Smooth muscle cell (in vitro differentiated cells): ENCODE data around the gene SOD2. TPM values are rescaled to one million over a fixed set of nuclear protein-coding genes. Genes with fewer than 3 reads are reported as not detected.

Experiments used
- DNase-seq: peaks from one replicate; lab custom pipeline; 2025; ENCODE audit not compliant: unreplicated experiment; lab: John Stamatoyannopoulos, UW
- H2AFZ ChIP-seq: fragments of 200-600 bp; sonication (generic); 2 replicates; pipeline ENCODE4 v1.6.0; 2016; ENCODE audit warnings: antibody characterized with exemption, low read depth, mild to moderate bottlenecking
- H3F3A ChIP-seq: fragments of 200-600 bp; sonication (generic); 2 replicates; pipeline ENCODE4 v1.6.0; 2017; ENCODE audit warnings: antibody characterized with exemption, low read depth
- H3K27ac ChIP-seq: fragments of 200-600 bp; sonication (generic); 2 replicates; pipeline ENCODE4 v1.5.1; 2016; ENCODE audit warnings: low read depth, mild to moderate bottlenecking
- H3K27me3 ChIP-seq: fragments of 200-600 bp; sonication (generic); 2 replicates; pipeline ENCODE4 v1.6.1; 2016; ENCODE audit warnings: low read depth, mild to moderate bottlenecking
- H3K36me3 ChIP-seq: fragments of 200-600 bp; sonication (generic); 2 replicates; pipeline ENCODE4 v1.5.1; 2016; ENCODE audit warnings: low read depth
- H3K4me1 ChIP-seq: fragments of 200-600 bp; sonication (generic); 2 replicates; pipeline ENCODE4 v1.5.1; 2016; ENCODE audit warnings: low read depth
- H3K4me2 ChIP-seq: fragments of 200-600 bp; sonication (generic); 2 replicates; pipeline ENCODE4 v1.6.0; 2016; ENCODE audit warnings: mild to moderate bottlenecking
- H3K4me3 ChIP-seq: fragments of 200-600 bp; sonication (generic); 2 replicates; pipeline ENCODE4 v1.5.1; 2016; ENCODE audit warnings: mild to moderate bottlenecking
- H3K79me2 ChIP-seq: fragments of 200-600 bp; sonication (generic); 2 replicates; pipeline ENCODE4 v1.6.0; 2016; ENCODE audit warnings: low read depth, mild to moderate bottlenecking
- H3K9ac ChIP-seq: fragments of 200-600 bp; sonication (generic); 2 replicates; pipeline ENCODE4 v1.6.0; 2016; ENCODE audit warnings: low read depth
- H3K9me3 ChIP-seq: fragments of 200-600 bp; sonication (generic); replicated peaks from 2 replicates; pipeline ENCODE4 v1.5.1; 2016; ENCODE audit warnings: low read depth
- H4K20me1 ChIP-seq: fragments of 200-600 bp; sonication (generic); 2 replicates; pipeline ENCODE4 v1.6.0; 2016; ENCODE audit warnings: low read depth
- WGBS: methylation state at CpG from one replicate; pipeline ENCODE4 v1.1.7; 2016; ENCODE audit warnings: low lambda C conversion rate; 5-methylcytosine and 5-hydroxymethylcytosine counted together
- polyA plus RNA-seq: library from polyadenylated mRNA; unstranded; fragments of >200 nt; fragmentation: Nextera tagmentation; extraction: Ambion mirVana; gene quantifications from 2 replicates; pipeline ENCODE4 v1.2.1, GENCODE V29; 2016
- small RNA-seq: library from RNA; depleted of rRNA; stranded (forward); fragments of <200 nt; gene quantifications from one replicate; pipeline ENCODE3, GENCODE V24; 2014
- total RNA-seq: library from RNA; depleted of rRNA; stranded (reverse); fragments of >200 nt; gene quantifications from 2 replicates; pipeline ENCODE4 v1.2.3, GENCODE V29; 2014
- TF ChIP-seq, protein P1 (sequence below): fragments of 200-600 bp; sonication (generic); IDR thresholded peaks from 2 replicates; pipeline ENCODE4 v1.5.1; 2017; ENCODE audit warnings: borderline replicate concordance, mild to moderate bottlenecking, antibody characterized with exemption; ENCODE audit not compliant: insufficient read depth, poor library complexity, severe bottlenecking

Gene SOD2
- total and polyA plus RNA-seq, 2 experiments from 2014 or later, result 53.2 to 69.4 TPM

DNA sequence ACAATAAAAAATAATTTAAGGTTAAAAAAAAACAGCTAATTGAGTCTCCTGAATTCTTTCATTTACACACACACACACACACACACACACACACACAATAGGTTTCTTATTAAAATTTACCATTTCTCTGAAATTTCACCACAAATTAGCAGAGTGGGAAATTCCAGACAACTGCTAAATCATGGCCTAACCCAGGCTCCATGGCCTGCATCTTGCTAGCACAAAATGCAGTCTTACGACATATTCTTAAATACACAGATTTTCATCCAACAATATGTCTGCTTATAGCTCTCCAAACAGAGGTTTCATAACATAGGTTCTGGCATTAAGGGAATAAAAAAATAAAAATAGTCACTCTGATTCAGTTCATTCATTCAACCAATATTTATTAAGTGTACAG lies 46.9 kb downstream of the SOD2 start:
- no peaks in the 10 kb centered on the region for H3K27me3 ChIP-seq
- no peak for DNase-seq
- H4K20me1 ChIP-seq, result no peaks in the 10 kb centered on the region
- no peak overlapping the region for H3K4me3 ChIP-seq
- no peak overlapping the region for H3K4me2 ChIP-seq
- 90% methylated on average over 1 of the region's 1 CpG for WGBS
- no peak overlapping the region for H2AFZ ChIP-seq
- H3K4me1 ChIP-seq, result no peaks in the 10 kb centered on the region
- TF ChIP-seq, protein P1, sequence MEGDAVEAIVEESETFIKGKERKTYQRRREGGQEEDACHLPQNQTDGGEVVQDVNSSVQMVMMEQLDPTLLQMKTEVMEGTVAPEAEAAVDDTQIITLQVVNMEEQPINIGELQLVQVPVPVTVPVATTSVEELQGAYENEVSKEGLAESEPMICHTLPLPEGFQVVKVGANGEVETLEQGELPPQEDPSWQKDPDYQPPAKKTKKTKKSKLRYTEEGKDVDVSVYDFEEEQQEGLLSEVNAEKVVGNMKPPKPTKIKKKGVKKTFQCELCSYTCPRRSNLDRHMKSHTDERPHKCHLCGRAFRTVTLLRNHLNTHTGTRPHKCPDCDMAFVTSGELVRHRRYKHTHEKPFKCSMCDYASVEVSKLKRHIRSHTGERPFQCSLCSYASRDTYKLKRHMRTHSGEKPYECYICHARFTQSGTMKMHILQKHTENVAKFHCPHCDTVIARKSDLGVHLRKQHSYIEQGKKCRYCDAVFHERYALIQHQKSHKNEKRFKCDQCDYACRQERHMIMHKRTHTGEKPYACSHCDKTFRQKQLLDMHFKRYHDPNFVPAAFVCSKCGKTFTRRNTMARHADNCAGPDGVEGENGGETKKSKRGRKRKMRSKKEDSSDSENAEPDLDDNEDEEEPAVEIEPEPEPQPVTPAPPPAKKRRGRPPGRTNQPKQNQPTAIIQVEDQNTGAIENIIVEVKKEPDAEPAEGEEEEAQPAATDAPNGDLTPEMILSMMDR, result no peak
- no peak overlapping the region for H3K9ac ChIP-seq
- H3F3A ChIP-seq, result no peaks in the 10 kb centered on the region
- no peak overlapping the region for H3K27ac ChIP-seq
- H3K36me3 ChIP-seq, result no peaks in the 10 kb centered on the region
- no peaks in the 10 kb centered on the region for H3K79me2 ChIP-seq
- no peaks in the 10 kb centered on the region for H3K9me3 ChIP-seq

DNA sequence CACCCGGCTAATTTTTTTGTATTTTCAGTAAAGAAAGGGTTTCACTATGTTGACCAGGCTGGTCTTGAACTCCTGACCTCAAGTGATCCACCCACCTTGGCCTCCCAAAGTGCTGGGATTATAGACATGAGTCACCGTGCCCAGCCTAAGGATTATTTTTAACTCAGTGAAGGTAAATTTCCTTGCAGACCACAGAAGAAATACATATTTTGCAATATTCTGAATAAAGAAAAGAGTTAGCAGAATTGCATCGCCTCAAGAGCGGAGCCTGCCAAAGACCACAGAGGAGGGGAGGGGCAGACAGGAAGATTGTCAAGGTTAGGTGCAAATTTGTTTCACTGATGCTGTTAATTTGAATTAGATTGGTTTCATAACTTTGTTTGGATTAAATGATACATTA lies 47.4 kb downstream of the SOD2 start:
- no peak for DNase-seq
- H3K27me3 ChIP-seq, result no peaks in the 10 kb centered on the region
- H3K9me3 ChIP-seq, result no peaks in the 10 kb centered on the region
- H3K36me3 ChIP-seq, result no peaks in the 10 kb centered on the region
- no peak overlapping the region for H3K9ac ChIP-seq
- no peak overlapping the region for H3K4me2 ChIP-seq
- H3K4me3 ChIP-seq, result no peak overlapping the region
- no peaks in the 10 kb centered on the region for H3F3A ChIP-seq
- H4K20me1 ChIP-seq, result no peaks in the 10 kb centered on the region
- TF ChIP-seq, protein P1, result no peak
- no peaks in the 10 kb centered on the region for H3K4me1 ChIP-seq
- no peak overlapping the region for H2AFZ ChIP-seq
- 85% methylated on average over 4 of the region's 4 CpGs for WGBS
- H3K79me2 ChIP-seq, result no peaks in the 10 kb centered on the region
- H3K27ac ChIP-seq, result no peak overlapping the region

Small RNA genes lying within 50 kb of the gene (small RNA-seq; reads per million reads assigned to genes)
- gene RNU4ATAC18P, result not detected

Other genes with a start within 250 kb of the SOD2 start
- gene WTAP, start 34.3 kb upstream of the SOD2 start, total RNA-seq, result 90.2 and 94.1 TPM in 2 replicates
- gene WTAP, start 34.3 kb upstream of the SOD2 start, polyA plus RNA-seq, result 39.4 and 56.8 TPM in 2 replicates
- gene ACAT2, start 68.8 kb upstream of the SOD2 start, total RNA-seq, result 21.5 and 25.3 TPM in 2 replicates
- 51.0 and 82.5 TPM in 2 replicates for gene ACAT2, start 68.8 kb upstream of the SOD2 start, polyA plus RNA-seq
- 132 and 153 TPM in 2 replicates for gene TCP1, start 96.4 kb upstream of the SOD2 start, total RNA-seq
- gene TCP1, start 96.4 kb upstream of the SOD2 start, polyA plus RNA-seq, result 124 and 125 TPM in 2 replicates
- gene MRPL18, start 97.2 kb upstream of the SOD2 start, total RNA-seq, result 78.9 and 107 TPM in 2 replicates
- 78.8 and 80.4 TPM in 2 replicates for gene MRPL18, start 97.2 kb upstream of the SOD2 start, polyA plus RNA-seq
- not detected in 2 replicates for gene PNLDC1, start 107.0 kb upstream of the SOD2 start, total RNA-seq
- gene PNLDC1, start 107.0 kb upstream of the SOD2 start, polyA plus RNA-seq, result not detected in 2 replicates
- not detected in 2 replicates for gene MAS1, start 197.7 kb upstream of the SOD2 start, total RNA-seq
- not detected in 2 replicates for gene MAS1, start 197.7 kb upstream of the SOD2 start, polyA plus RNA-seq